Lower leg skin (tissue), 3 donors: ENCODE results near the gene ALDH1A1.

Experiments used
- CTCF ChIP-seq, 3 donors: fragments of 450-650 bp; IDR thresholded peaks; one replicate each; pipeline ENCODE4 v1.5.1; 2016; ENCODE audit warnings: antibody characterized with exemption in 3 of 3, mild to moderate bottlenecking in 3 of 3, moderate library complexity in 2 of 3
- POLR2A ChIP-seq, 2 donors: fragments of 450-650 bp; IDR thresholded peaks; one replicate each; pipeline ENCODE4 v1.6.1; 2016 to 2017; ENCODE audit warnings: antibody characterized with exemption in 2 of 2, mild to moderate bottlenecking in 1 of 2, moderate library complexity in 1 of 2

- TF ChIP-seq CTCF (IDR thresholded peaks at IDR 0.05): no peak
- TF ChIP-seq POLR2A (IDR thresholded peaks at IDR 0.05): no peak
Measured at GRCh38 chr9:72904267-72905093, 48.4 kb downstream of the ALDH1A1 start.
